GM21825 (cell line): ENCODE results near the gene GAN.

ENCODE experiments used
- ATAC-seq: cut with Tn5 transposase; IDR thresholded peaks from one replicate; pipeline ENCODE4 v1.9.1; 2021; ENCODE audit warnings: mild to moderate bottlenecking, moderate library complexity; ENCODE audit not compliant: unreplicated experiment

GAN gene

GRCh38 chr16:81349608-81350305 is 35.0 kb downstream of the GAN start:
- no peak for ATAC-seq

- no peak for ATAC-seq
These were observed 35.5 kb downstream of the GAN start for GRCh38 chr16:81350306-81350615.

GRCh38 chr16:81353895-81354294 is 39.1 kb downstream of the GAN start:
- ATAC-seq, result no peak

GRCh38 chr16:81357711-81358260 is 43.0 kb downstream of the GAN start:
- ATAC-seq, result no peak

- ATAC-seq, result no peak
These were observed 44.1 kb downstream of the GAN start for GRCh38 chr16:81358860-81359259.

- no peak for ATAC-seq
These were observed 45.4 kb downstream of the GAN start for GRCh38 chr16:81360135-81360534.

GRCh38 chr16:81365731-81366130 is 51.0 kb downstream of the GAN start:
- ATAC-seq, result no peak

- ATAC-seq, result no peak
These were observed 51.7 kb downstream of the GAN start for GRCh38 chr16:81366316-81366932.

GRCh38 chr16:81367821-81368220 is 53.1 kb downstream of the GAN start:
- ATAC-seq, result no peak

- no peak for ATAC-seq
These were observed 55.2 kb downstream of the GAN start for GRCh38 chr16:81369888-81370504.

- no peak for ATAC-seq
These were observed 56.3 kb downstream of the GAN start for GRCh38 chr16:81371106-81371505.

GRCh38 chr16:81374550-81374949 is 59.8 kb downstream of the GAN start:
- ATAC-seq, result no peak

GRCh38 chr16:81376880-81377279 is 62.1 kb downstream of the GAN start:
- no peak for ATAC-seq

- no peak for ATAC-seq
These were observed 63.3 kb downstream of the GAN start for GRCh38 chr16:81378049-81378448.

- ATAC-seq, result no peak
These were observed 66.2 kb downstream of the GAN start for GRCh38 chr16:81380932-81381331.

GRCh38 chr16:81384006-81384405 is 69.2 kb downstream of the GAN start:
- no peak for ATAC-seq

GRCh38 chr16:81385031-81385756 is 70.4 kb downstream of the GAN start:
- no peak for ATAC-seq

- no peak for ATAC-seq
These were observed 73.6 kb downstream of the GAN start for GRCh38 chr16:81388357-81388756.

GRCh38 chr16:81390840-81391239 is 76.1 kb downstream of the GAN start:
- no peak for ATAC-seq

GRCh38 chr16:81392011-81392410 is 77.2 kb downstream of the GAN start:
- no peak for ATAC-seq

GRCh38 chr16:81394416-81394815 is 79.7 kb downstream of the GAN start:
- no peak for ATAC-seq
